B cell (primary cell): ENCODE measurements around the gene TTLL8. TPM values are rescaled to one million over a fixed set of nuclear protein-coding genes. Genes with fewer than 3 reads are reported as not detected.

Experiments
- ATAC-seq: fragments of 200-7000 bp; cut with Tn5 transposase; one replicate; pipeline ENCODE4 v1.10.0; 2021; ENCODE audit warnings: low read depth, mild to moderate bottlenecking, moderate number of reproducible peaks, moderate library complexity
- CTCF ChIA-PET: fragments of 350-600 bp; sonication (Branson Sonifier 250); formaldehyde crosslinking; loops from one replicate; lab custom pipeline; 2021; ENCODE audit warnings: antibody characterized with exemption, inconsistent platforms; lab: Charles Lee
- POLR2A ChIA-PET: fragments of 350-600 bp; sonication (Branson Sonifier 250); formaldehyde crosslinking; loops from one replicate; lab custom pipeline; 2021; ENCODE audit warnings: antibody characterized with exemption; lab: Charles Lee
- DNase-seq: peaks from one replicate; pipeline ENCODE4 v3.0.0; 2013
- H2AFZ ChIP-seq: 2 replicates; pipeline ENCODE4 v1.6.1; 2012; ENCODE audit warnings: mild to moderate bottlenecking, low read depth, low read length; ENCODE audit not compliant: insufficient read depth, poor library complexity, severe bottlenecking
- H3K27ac ChIP-seq, 2 donors: 1 replicate in 1 of 2; 2 replicates in 1 of 2; pipeline ENCODE4 v1.5.1; 2012 to 2013; ENCODE audit warnings: low read length in 2 of 2, mild to moderate bottlenecking in 2 of 2, moderate library complexity in 1 of 2
- H3K27me3 ChIP-seq, 4 experiments: fragments of 200-600 bp in 1 of 4; sonication (generic) in 1 of 4; replicated peaks in 1 of 4; 1 replicate in 2 of 4; 2 replicates in 2 of 4; pipeline versions ENCODE4 v1.6.1 to v1.7.0; 2013 to 2016; ENCODE audit warnings: low read length in 3 of 4, mild to moderate bottlenecking in 2 of 4, mixed read lengths in 1 of 4, moderate library complexity in 1 of 4; ENCODE audit not compliant: insufficient read depth in 4 of 4, control insufficient read depth in 3 of 4; ENCODE audit errors: control extremely low read depth in 1 of 4
- H3K36me3 ChIP-seq, 2 experiments: replicated peaks in 1 of 2; 1 replicate in 1 of 2; 2 replicates in 1 of 2; pipeline versions ENCODE4 v1.6.1 to v1.7.1; 2013; ENCODE audit warnings: low read length in 1 of 2; ENCODE audit not compliant: insufficient read depth in 2 of 2, control insufficient read depth in 1 of 2; ENCODE audit errors: control extremely low read depth in 1 of 2, extremely low read depth in 1 of 2
- H3K4me1 ChIP-seq, 2 donors: fragments of 200-600 bp in 1 of 2; sonication (generic) in 1 of 2; 1 replicate in 1 of 2; 2 replicates in 1 of 2; pipeline versions ENCODE4 v1.5.1 to v1.6.1; 2013 to 2017; ENCODE audit warnings: low read length in 2 of 2; ENCODE audit not compliant: control insufficient read depth in 2 of 2, insufficient read depth in 2 of 2
- H3K4me2 ChIP-seq: replicated peaks from 2 replicates; pipeline ENCODE3; 2012; ENCODE audit warnings: mild to moderate bottlenecking, low read depth, low read length; ENCODE audit not compliant: poor library complexity, severe bottlenecking
- H3K4me3 ChIP-seq, 5 experiments: fragments of 200-600 bp in 1 of 5; sonication (generic) in 1 of 5; 1 replicate in 3 of 5; 2 replicates in 2 of 5; pipeline versions ENCODE4 v1.5.1 to v1.7.0; 2011 to 2016; ENCODE audit warnings: low read length in 4 of 5, mild to moderate bottlenecking in 4 of 5, low read depth in 2 of 5, control low read depth in 1 of 5, moderate library complexity in 1 of 5; ENCODE audit not compliant: insufficient read depth in 1 of 5; ENCODE audit errors: control extremely low read depth in 1 of 5, extremely low read depth in 1 of 5
- H3K79me2 ChIP-seq: fragments of 200-600 bp; sonication (generic); one replicate; pipeline ENCODE4 v1.6.0; 2016; ENCODE audit warnings: low read length; ENCODE audit not compliant: control insufficient read depth, insufficient read depth
- H3K9ac ChIP-seq: fragments of 200-600 bp; sonication (generic); 2 replicates; pipeline ENCODE4 v1.6.1; 2017; ENCODE audit warnings: mild to moderate bottlenecking, low read length, moderate library complexity
- H3K9me3 ChIP-seq, 3 donors: one replicate each; pipeline versions ENCODE4 v1.6.1 to v1.7.1; 2013; ENCODE audit warnings: low read length in 2 of 3; ENCODE audit not compliant: control insufficient read depth in 2 of 3, insufficient read depth in 1 of 3; ENCODE audit errors: control extremely low read depth in 1 of 3
- H4K20me1 ChIP-seq: 2 replicates; pipeline ENCODE4 v1.6.0; 2012; ENCODE audit warnings: mild to moderate bottlenecking, low read length; ENCODE audit not compliant: insufficient read depth, control insufficient read depth, poor library complexity, severe bottlenecking
- H3K27ac Mint-ChIP-seq: one replicate; pipeline ENCODE4 v1.8.0; 2021; ENCODE audit warnings: mixed read lengths
- H3K27me3 Mint-ChIP-seq: one replicate; pipeline ENCODE4 v1.8.0; 2021; ENCODE audit warnings: mixed read lengths
- H3K4me1 Mint-ChIP-seq: one replicate; pipeline ENCODE4 v1.8.0; 2021; ENCODE audit warnings: mixed read lengths
- H3K4me3 Mint-ChIP-seq: one replicate; pipeline ENCODE4 v1.8.0; 2021; ENCODE audit warnings: mixed read lengths
- H3K9me3 Mint-ChIP-seq: one replicate; pipeline ENCODE4 v1.8.0; 2022; ENCODE audit warnings: mixed read lengths; ENCODE audit not compliant: insufficient read depth
- CTCF ChIP-seq: fragments of 200-600 bp; IDR thresholded peaks from one replicate; pipeline ENCODE4 v1.8.0; 2022; ENCODE audit warnings: antibody characterized with exemption, mild to moderate bottlenecking
- EZH2 ChIP-seq: IDR thresholded peaks from 2 replicates; pipeline ENCODE4 v1.6.1; 2012; ENCODE audit warnings: borderline replicate concordance, low read depth, mild to moderate bottlenecking, moderate library complexity, low read length; ENCODE audit not compliant: insufficient read depth, poor library complexity, severe bottlenecking
- WGBS: methylation state at CpG from one replicate; pipeline ENCODE4 v1.1.5; 2013; ENCODE audit warnings: missing lambda C conversion rate; ENCODE audit not compliant: insufficient coverage; 5-methylcytosine and 5-hydroxymethylcytosine counted together
- intact Hi-C: fragments of 100-400 bp; cut with micrococcal nuclease; formaldehyde crosslinking; loops from one replicate; pipeline ENCODE4 v1.10.0; 2022
- polyA plus RNA-seq: library from polyadenylated mRNA; depleted of rRNA; stranded (reverse); fragments of >200 nt; gene quantifications from 2 replicates; pipeline ENCODE4 v1.2.3, GENCODE V29; 2012
- total RNA-seq, 2 donors: library from RNA; stranded (reverse); fragments of 120-200 nt in 1 of 2; gene quantifications; 1 replicate in 1 of 2; 2 replicates in 1 of 2; pipeline versions ENCODE4 v1.2.3 to v1.2.4, GENCODE V29; 2013 to 2022

Gene TTLL8
- total and polyA plus RNA-seq, 2 donors (not counting 1 experiment from before 2014, with no cell fraction given): not detected

GRCh38 chr22:50051930-50052329, 6.2 kb downstream of the TTLL8 start:
- no peaks in the 10 kb centered on the region for H4K20me1 ChIP-seq
- Mint-ChIP-seq H3K4me3 (no peak overlapping the region), H3K27ac (no peak overlapping the region), H3K4me1 (peaks cover 18% of the 10 kb centered on the region), H3K9me3 (peaks cover 5% of the 10 kb centered on the region), H3K27me3 (peaks cover 49% of the 10 kb centered on the region)
- DNase-seq (no peak), ATAC-seq (no peak)
- H2AFZ ChIP-seq: no peak overlapping the region
- TF ChIP-seq EZH2: no peak
- TF ChIP-seq CTCF: no peak
- no peak overlapping the region for H3K4me2 ChIP-seq
- intact Hi-C loops: no loop called here
- no peak overlapping the region for H3K27ac ChIP-seq
- no peak overlapping the region for H3K9ac ChIP-seq
- peaks cover 0 to 24% (median 8%) of the 10 kb centered on the region in 3 donors for H3K9me3 ChIP-seq
- POLR2A ChIA-PET: no interaction called here
- no peak overlapping the region for H3K4me3 ChIP-seq
- peaks cover 0 to 8% of the 10 kb centered on the region in 2 donors for H3K4me1 ChIP-seq
- H3K27me3 ChIP-seq: peaks cover 0 to 18% (median 4%) of the 10 kb centered on the region in 4 experiments
- no peaks in the 10 kb centered on the region for H3K79me2 ChIP-seq
- CTCF ChIA-PET: no interaction called here
- no peaks in the 10 kb centered on the region for H3K36me3 ChIP-seq
- WGBS: 93% methylated on average over 16 of the region's 18 CpGs

- ChIA-PET POLR2A (interaction anchor here (0.6 kb wide), 1 partner anchor 179 kb away, joined by 11 read pairs; no protein-coding TSS in a partner anchor), CTCF (interaction anchor here (1.1 kb wide), 1 partner anchor 66 kb away, joined by 3 read pairs; no protein-coding TSS in a partner anchor)
Observed at GRCh38 chr22:50049299-50050195, 8.6 kb downstream of the TTLL8 start.

More at GRCh38 chr22:50049299-50050195, 8.6 kb downstream of the TTLL8 start:
- Mint-ChIP-seq H3K27ac (no peak overlapping the region), H3K4me1 (peaks cover 6% of the 10 kb centered on the region), H3K4me3 (no peak overlapping the region), H3K9me3 (peaks cover 5% of the 10 kb centered on the region), H3K27me3 (peaks cover 31% of the 10 kb centered on the region)
- H3K4me2 ChIP-seq: no peak overlapping the region
- no peaks in the 10 kb centered on the region for H3K36me3 ChIP-seq
- no peaks in the 10 kb centered on the region for H3K79me2 ChIP-seq
- 95% methylated on average over 33 of the region's 36 CpGs for WGBS
- no peaks in the 10 kb centered on the region for H3K4me1 ChIP-seq
- DNase-seq: no peak
- peaks cover 0 to 26% (median 8%) of the 10 kb centered on the region in 3 donors for H3K9me3 ChIP-seq
- H4K20me1 ChIP-seq: no peaks in the 10 kb centered on the region
- TF ChIP-seq CTCF (no peak), EZH2 (no peak)
- H2AFZ ChIP-seq: no peak overlapping the region
- H3K9ac ChIP-seq: no peak overlapping the region
- H3K27ac ChIP-seq: no peak overlapping the region
- H3K4me3 ChIP-seq: no peak overlapping the region
- intact Hi-C loops: no loop called here
- H3K27me3 ChIP-seq: peaks cover 0 to 26% (median 2%) of the 10 kb centered on the region in 4 experiments
- no peak for ATAC-seq
